ENCODE results near the gene PTTG1IP. TPM values are rescaled to one million over a fixed set of nuclear protein-coding genes. Genes with fewer than 3 reads are reported as not detected.

The PTTG1IP gene
- total RNA-seq, 4 donors from 2014 or later, result 217 to 419 (median 313) TPM

DNA sequence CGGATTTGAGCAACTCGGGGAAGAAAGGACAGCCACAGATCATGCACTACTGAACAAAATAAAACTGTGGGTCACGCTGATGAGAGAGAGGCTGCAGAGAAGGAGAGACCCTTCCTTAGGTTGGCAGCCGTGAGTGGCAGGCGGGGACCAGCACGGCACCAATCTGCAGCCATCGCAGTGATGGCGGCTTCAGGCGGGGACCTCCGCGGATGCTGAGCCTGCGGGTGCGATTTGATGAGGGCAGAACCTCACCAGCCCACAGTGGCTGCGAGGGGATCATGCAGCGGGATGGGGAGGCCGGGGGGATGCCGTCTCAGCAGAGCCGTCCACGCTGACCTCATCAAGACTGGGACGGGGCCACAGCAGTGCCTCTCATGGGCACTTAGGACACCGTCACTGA lies 35.4 kb upstream of the PTTG1IP start:
- Histone ChIP-seq H3K9me3 (no peaks in the 10 kb centered on the region), H3K27me3 (no peaks in the 10 kb centered on the region), H3K4me3 (no peak overlapping the region), H3K27ac (peak overlapping the region in 2 of 4 donors; percentile 21 to 85), H3K36me3 (no peaks in the 10 kb centered on the region), H3K4me1 (peaks cover 0 to 58% (median 10%) of the 10 kb centered on the region in 3 donors)
- 73 to 93% methylated on average over 5 to 10 of the region's 21 CpGs for WGBS, 2 donors (ENCODE audit: low coverage in 1 of 2)
- TF ChIP-seq POLR2AphosphoS5 (IDR thresholded peaks at IDR 0.05), result no peak
- TF ChIP-seq, protein P1, sequence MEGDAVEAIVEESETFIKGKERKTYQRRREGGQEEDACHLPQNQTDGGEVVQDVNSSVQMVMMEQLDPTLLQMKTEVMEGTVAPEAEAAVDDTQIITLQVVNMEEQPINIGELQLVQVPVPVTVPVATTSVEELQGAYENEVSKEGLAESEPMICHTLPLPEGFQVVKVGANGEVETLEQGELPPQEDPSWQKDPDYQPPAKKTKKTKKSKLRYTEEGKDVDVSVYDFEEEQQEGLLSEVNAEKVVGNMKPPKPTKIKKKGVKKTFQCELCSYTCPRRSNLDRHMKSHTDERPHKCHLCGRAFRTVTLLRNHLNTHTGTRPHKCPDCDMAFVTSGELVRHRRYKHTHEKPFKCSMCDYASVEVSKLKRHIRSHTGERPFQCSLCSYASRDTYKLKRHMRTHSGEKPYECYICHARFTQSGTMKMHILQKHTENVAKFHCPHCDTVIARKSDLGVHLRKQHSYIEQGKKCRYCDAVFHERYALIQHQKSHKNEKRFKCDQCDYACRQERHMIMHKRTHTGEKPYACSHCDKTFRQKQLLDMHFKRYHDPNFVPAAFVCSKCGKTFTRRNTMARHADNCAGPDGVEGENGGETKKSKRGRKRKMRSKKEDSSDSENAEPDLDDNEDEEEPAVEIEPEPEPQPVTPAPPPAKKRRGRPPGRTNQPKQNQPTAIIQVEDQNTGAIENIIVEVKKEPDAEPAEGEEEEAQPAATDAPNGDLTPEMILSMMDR (IDR thresholded peaks at IDR 0.05), result no peak
- no peak for TF ChIP-seq POLR2A (IDR thresholded peaks at IDR 0.05)
- no peak for TF ChIP-seq EP300 (IDR thresholded peaks at IDR 0.05)
- no peak for ATAC-seq

DNA sequence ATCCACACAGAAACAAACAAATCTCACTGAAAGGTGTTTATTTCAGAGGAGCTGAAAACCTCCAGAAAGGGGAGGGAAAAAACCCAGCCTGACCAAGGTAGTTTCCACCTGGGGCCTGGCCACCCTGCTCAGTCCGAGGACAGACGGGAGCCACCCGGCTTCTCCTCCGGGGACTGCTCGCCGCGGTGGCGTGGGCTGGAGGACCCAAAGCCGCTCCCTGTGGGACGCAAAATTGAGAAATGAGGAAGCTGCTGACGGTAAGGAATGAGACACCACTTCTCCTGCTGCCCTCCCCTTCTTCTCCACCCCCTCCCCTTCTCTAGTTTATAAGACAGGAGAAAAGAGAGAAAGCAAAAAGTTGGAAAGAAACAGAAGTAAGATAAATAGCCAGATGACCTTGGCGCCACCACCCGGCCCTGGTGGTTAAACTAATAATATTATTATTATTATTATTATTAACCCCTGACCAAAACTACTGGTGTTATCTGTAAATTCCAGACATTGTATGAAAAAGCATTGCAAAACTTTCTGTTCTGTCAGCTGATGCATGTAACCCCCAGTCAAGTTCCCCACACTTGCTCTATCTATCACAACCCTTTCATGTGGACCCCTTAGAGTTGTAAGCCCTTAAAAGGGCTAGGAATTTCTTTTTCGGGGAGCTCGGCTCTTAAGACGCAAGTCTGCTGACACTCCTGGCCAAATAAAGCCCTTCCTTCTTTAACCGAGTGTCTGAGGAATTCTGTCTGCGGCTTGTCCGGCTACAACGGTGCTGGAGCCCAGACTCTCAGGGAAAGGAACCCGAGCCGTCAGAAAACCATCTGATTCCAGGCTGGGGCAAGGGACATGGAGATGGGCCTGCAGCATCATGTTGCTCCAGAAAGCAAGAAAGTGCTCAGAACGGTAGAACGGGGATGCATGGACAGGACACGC lies 34.7 kb upstream of the PTTG1IP start:
- no peaks in the 10 kb centered on the region for H3K9me3 ChIP-seq
- TF ChIP-seq, protein P1 (IDR thresholded peaks at IDR 0.05), result no peak
- TF ChIP-seq POLR2A (IDR thresholded peaks at IDR 0.05) (no peak), POLR2AphosphoS5 (IDR thresholded peaks at IDR 0.05) (peak; percentile 12)
- no peaks in the 10 kb centered on the region for H3K36me3 ChIP-seq
- peak; percentile 26 for ATAC-seq
- H3K27ac ChIP-seq, result peak overlapping the region in 3 of 4 donors; percentile 58 to 85 (median 85)
- H3K4me3 ChIP-seq, result peak overlapping the region; percentile 11 to 33
- H3K27me3 ChIP-seq, result no peaks in the 10 kb centered on the region
- peaks cover 0 to 51% (median 10%) of the 10 kb centered on the region in 3 donors for H3K4me1 ChIP-seq
- 16 to 23% methylated on average over 5 to 22 of the region's 25 CpGs for WGBS, 2 donors (ENCODE audit: low coverage in 1 of 2)

DNA sequence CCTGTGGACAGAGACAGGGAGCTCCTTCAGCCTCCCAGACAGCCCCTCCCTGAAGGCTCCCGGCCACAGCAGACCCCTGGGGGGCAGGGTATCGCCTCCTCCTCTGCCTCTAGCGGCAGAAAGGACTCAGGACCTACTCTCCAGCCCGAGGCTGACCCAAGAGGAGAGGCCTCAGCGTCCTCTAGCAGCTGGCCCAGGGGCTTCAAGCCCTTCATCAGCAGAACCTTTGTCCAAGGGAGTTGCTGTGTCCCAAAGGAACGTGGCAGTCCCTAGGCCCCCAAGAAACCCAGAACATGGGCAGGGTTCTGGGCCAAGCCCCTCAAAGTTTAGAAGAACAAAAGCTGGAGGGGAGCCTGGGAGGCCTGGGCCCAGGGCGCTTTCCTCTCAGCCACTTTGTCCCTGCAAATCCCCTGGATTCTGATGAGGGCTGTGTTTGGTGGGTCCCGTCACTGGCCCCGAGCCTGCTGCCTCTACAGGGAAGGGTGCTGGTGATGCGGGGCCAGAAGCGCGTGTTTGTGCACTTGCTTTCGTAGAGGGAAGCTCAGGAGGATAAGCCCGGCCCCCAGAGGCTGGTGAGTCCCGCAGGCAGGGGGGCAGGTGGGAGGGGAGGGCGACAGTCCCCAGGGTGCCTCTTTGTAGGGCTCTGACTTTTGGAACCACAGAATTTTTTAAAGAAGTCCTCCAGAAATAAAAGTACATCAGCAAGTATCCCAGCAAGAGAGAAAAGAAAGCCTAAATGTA lies 33.9 kb upstream of the PTTG1IP start:
- Histone ChIP-seq H3K27me3 (no peaks in the 10 kb centered on the region), H3K36me3 (no peaks in the 10 kb centered on the region), H3K4me3 (peak overlapping the region in 1 of 2 donors; percentile 33), H3K4me1 (peaks cover 0 to 50% (median 10%) of the 10 kb centered on the region in 3 donors), H3K9me3 (no peaks in the 10 kb centered on the region), H3K27ac (peak overlapping the region in 3 of 4 donors; percentile 58 to 85 (median 85))
- no peak for TF ChIP-seq EP300 (IDR thresholded peaks at IDR 0.05)
- TF ChIP-seq POLR2AphosphoS5 (IDR thresholded peaks at IDR 0.05), result no peak
- TF ChIP-seq, protein P1 (IDR thresholded peaks at IDR 0.05), result no peak
- TF ChIP-seq POLR2A (IDR thresholded peaks at IDR 0.05), result no peak
- ATAC-seq, result no peak
- 50 to 51% methylated on average over 3 to 6 of the region's 16 CpGs for WGBS, 2 donors (ENCODE audit: low coverage in 1 of 2)

DNA sequence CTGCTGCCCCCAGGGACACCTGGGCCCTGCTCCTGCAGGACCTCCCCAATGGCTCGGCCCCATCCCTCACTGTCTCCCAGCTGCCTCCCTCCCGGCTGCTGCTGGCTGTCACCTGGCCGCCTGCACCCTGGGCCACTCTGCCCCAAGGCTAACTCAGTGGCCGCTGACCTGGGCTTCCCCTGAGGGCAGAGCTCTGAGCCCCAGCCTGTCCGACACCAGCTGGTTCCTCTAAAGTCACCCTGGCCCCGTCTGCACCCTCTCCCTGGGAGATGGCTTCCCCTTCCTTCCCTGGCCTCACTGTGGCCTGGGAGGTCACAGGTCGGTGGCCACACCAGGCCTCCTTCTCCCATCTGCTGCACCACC lies 32.2 kb upstream of the PTTG1IP start:
- no peaks in the 10 kb centered on the region for H3K36me3 ChIP-seq
- WGBS, 2 donors (ENCODE audit: low coverage in 1 of 2), result 77% methylated on average over 5 of the region's 7 CpGs; no CpG with 5 or more reads in 1 of the 2 donors
- TF ChIP-seq EP300 (IDR thresholded peaks at IDR 0.05) (no peak), POLR2AphosphoS5 (IDR thresholded peaks at IDR 0.05) (no peak), POLR2A (IDR thresholded peaks at IDR 0.05) (no peak)
- TF ChIP-seq, protein P1 (IDR thresholded peaks at IDR 0.05), result no peak
- peaks cover 0 to 34% (median 10%) of the 10 kb centered on the region in 3 donors for H3K4me1 ChIP-seq
- H3K27ac ChIP-seq, result peak overlapping the region in 1 of 4 donors; percentile 85
- no peak overlapping the region for H3K4me3 ChIP-seq
- H3K9me3 ChIP-seq, result no peaks in the 10 kb centered on the region
- ATAC-seq, result no peak
- no peaks in the 10 kb centered on the region for H3K27me3 ChIP-seq
